ENCODE data around the gene STAC3. TPM values are rescaled to one million over a fixed set of nuclear protein-coding genes. Genes with fewer than 3 reads are reported as not detected.

STAC3 gene
- total and polyA plus RNA-seq, 2 of the 8 experiments (the other 6 are each of a cell fraction or from before 2014, with no cell fraction given) = 0.70 to 1.3 TPM

DNA sequence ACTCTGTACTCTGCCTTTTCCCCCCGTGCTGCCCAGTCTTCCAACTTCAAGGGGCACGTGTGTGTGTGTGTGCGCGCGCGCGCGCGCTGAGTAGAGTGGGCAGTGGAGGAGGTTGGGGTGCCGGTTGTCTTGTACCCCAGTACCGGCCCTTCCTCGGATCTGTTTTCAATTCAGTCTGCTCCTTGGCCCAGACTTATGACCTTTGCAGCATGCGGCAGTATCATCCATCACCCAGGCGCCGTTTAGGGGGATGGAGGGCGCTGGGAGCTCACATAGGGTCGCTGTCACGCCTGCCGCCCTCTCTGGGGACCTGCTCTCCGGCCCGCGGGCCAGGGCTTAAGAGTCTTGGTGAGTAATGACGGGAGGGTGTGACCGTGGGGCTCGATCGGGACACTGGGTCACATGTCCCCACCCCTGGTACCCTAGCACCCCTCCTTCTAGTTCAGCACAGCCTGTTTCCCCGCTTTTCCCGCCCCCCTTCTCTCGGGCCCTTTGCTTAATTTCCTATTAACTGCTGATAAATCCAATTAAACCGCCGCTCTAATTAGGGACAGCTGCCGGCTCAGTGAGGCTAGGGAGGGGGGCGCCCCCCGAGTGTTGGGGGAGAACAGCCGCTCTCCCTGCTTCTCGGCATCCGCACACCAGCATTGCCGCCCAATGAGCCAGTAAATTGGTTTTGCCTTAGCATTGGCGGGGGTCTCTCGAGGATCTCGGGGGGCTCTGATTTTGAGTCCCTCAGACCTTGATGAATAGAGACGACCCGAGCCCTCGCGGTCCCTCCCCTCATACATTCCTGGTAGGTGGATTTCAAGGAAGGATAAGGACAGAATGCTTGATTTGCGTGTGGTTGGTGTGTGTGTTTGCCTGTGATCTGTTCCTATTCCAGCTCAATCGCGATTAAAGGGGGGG lies 9.3 kb downstream of the STAC3 start:
- H3K23ac ChIP-seq (ENCODE audit: insufficient read length) = no peak overlapping the region
- no peak overlapping the region for H2AFZ ChIP-seq (ENCODE audit: low read length)
- H2BK20ac ChIP-seq (ENCODE audit: low read length) = no peak overlapping the region
- no peaks in the 10 kb centered on the region for H3K9me3 ChIP-seq (ENCODE audit: insufficient read depth in 2 of 2, low read depth in 1 of 2, low read length in 1 of 2)
- no peak overlapping the region for H3K14ac ChIP-seq (ENCODE audit: insufficient read length)
- no peaks in the 10 kb centered on the region for H3K36me3 ChIP-seq (ENCODE audit: control insufficient read depth in 2 of 4, insufficient read depth in 4 of 4, low read length in 3 of 4)
- no peak overlapping the region for H3K9ac ChIP-seq (replicated peaks in 1 of 4; ENCODE audit: extremely low read depth in 1 of 4, low read depth in 3 of 4, low read length in 3 of 4)
- H2BK15ac ChIP-seq (ENCODE audit: low read length) = peak overlapping the region; percentile 16; the same call in 1 of the 2 replicates
- H3K56ac ChIP-seq (replicated peaks; ENCODE audit: insufficient read length, low read depth, low read length) = no peak overlapping the region
- FAIRE-seq (no peak), DNase-seq (ENCODE audit: low read depth in 1 of 2, low spot score in 2 of 2) (no peak)
- H2BK12ac ChIP-seq (ENCODE audit: low read depth, low read length) = 0 out of 2 replicates have a peak overlapping the region, but pooled peaks have one; percentile 39
- no peak overlapping the region for H2BK120ac ChIP-seq (replicated peaks; ENCODE audit: low read depth, low read length)
- ChIA-PET CTCF (ENCODE audit: partially characterized antibody) (interaction anchor here (0.9 to 27.9 kb wide), 13 partner anchors 9 to 239 kb away, joined by 3 to 726 read pairs (median 9); partner anchors contain the start of genes GLI1, INHBE, NXPH4 and SHMT2), POLR2A (ENCODE audit: partially characterized antibody) (interaction anchor here (0.6 to 23.7 kb wide), 17 partner anchors 8 to 278 kb away, joined by 3 to 852 read pairs (median 4); partner anchors contain the start of genes INHBE, LRP1, NXPH4 and SHMT2)
- no peaks in the 10 kb centered on the region for H3K79me2 ChIP-seq (ENCODE audit: control insufficient read depth in 1 of 2, insufficient read depth in 2 of 2, low read length in 2 of 2)
- H4K8ac ChIP-seq (ENCODE audit: extremely low read depth, insufficient read depth, low read length) = no peak overlapping the region
- H3K4me2 ChIP-seq (ENCODE audit: insufficient read depth in 1 of 2, low read depth in 2 of 2, low read length in 2 of 2) = peak overlapping the region; percentile 89 to 91
- no peak overlapping the region for H4K91ac ChIP-seq (replicated peaks; ENCODE audit: insufficient read length, low read length)
- H3K4me3 ChIP-seq (ENCODE audit: extremely low read depth in 1 of 4, insufficient read depth in 2 of 4, low read depth in 3 of 4, low read length in 4 of 4) = peak overlapping the region in 2 of 4 experiments; percentile 1 to 67; a peak in 2 of 8 replicates
- peaks cover 52 to 71% (median 66%) of the 10 kb centered on the region in 4 experiments for H3K27me3 ChIP-seq (replicated peaks in 1 of 4; ENCODE audit: control insufficient read depth in 3 of 4, extremely low read depth in 1 of 4, insufficient read depth in 3 of 4, low read length in 3 of 4)
- no peak overlapping the region; the same call in 1 of the 2 replicates for H2AK5ac ChIP-seq (ENCODE audit: low read depth, low read length)
- peaks cover 9 to 11% of the 10 kb centered on the region in 2 experiments for H4K20me1 ChIP-seq (replicated peaks in 1 of 2; ENCODE audit: control insufficient read depth in 1 of 2, insufficient read depth in 2 of 2, low read length in 2 of 2)
- no peak overlapping the region for H4K5ac ChIP-seq (ENCODE audit: insufficient read length, low read depth, low read length)
- peaks cover 8 to 54% (median 32%) of the 10 kb centered on the region in 4 experiments for H3K4me1 ChIP-seq (replicated peaks in 1 of 4; ENCODE audit: control insufficient read depth in 3 of 4, insufficient read depth in 4 of 4, low read length in 3 of 4)
- 10% methylated on average over 44 of the region's 48 CpGs; no CpG with 5 or more reads in 1 of the 2 experiments for WGBS, 2 experiments (ENCODE audit: extremely low coverage in 1 of 2, insufficient coverage in 1 of 2, insufficient read length in 1 of 2, insufficient replicate concordance in 2 of 2, low coverage in 1 of 2, low lambda C conversion rate in 2 of 2, missing lambda C conversion rate in 1 of 2)
- peaks cover 26% of the 10 kb centered on the region for H3K23me2 ChIP-seq (ENCODE audit: low read depth, low read length)
- H3K18ac ChIP-seq (ENCODE audit: extremely low read depth, low read length) = no peak overlapping the region
- H3K79me1 ChIP-seq (ENCODE audit: low read depth, low read length) = no peaks in the 10 kb centered on the region
- H2BK5ac ChIP-seq (ENCODE audit: low read depth, low read length) = no peak overlapping the region
- no peak overlapping the region for H3K27ac ChIP-seq (ENCODE audit: low read depth, low read length)
- H3K4ac ChIP-seq (replicated peaks; ENCODE audit: insufficient read length, low read depth, low read length) = no peak overlapping the region
- TF ChIP-seq SIRT6 (IDR thresholded peaks at IDR 0.05; ENCODE audit: low read length) (no peak), KDM4A (IDR thresholded peaks at IDR 0.05; ENCODE audit: low read depth, low read length, severe bottlenecking) (no peak), EGR1 (IDR thresholded peaks at IDR 0.05; ENCODE audit: borderline replicate concordance, low read depth, low read length) (no peak), SP2 (IDR thresholded peaks at IDR 0.05; ENCODE audit: low read length) (no peak), ASH2L (IDR thresholded peaks at IDR 0.05; ENCODE audit: low read length) (no peak), POLR2AphosphoS5 (IDR thresholded peaks at IDR 0.05; ENCODE audit: low read depth, low read length) (no peak), CTBP2 (IDR thresholded peaks at IDR 0.05; ENCODE audit: borderline replicate concordance, insufficient read depth, insufficient read length, low read length) (peak; percentile 46), POLR2A (IDR thresholded peaks at IDR 0.05; ENCODE audit: control extremely low read depth in 1 of 2, low read depth in 2 of 2, low read length in 2 of 2) (no peak), EP300 (IDR thresholded peaks at IDR 0.05; ENCODE audit: borderline replicate concordance in 1 of 2, low read depth in 2 of 2, low read length in 2 of 2) (no peak), KDM1A (IDR thresholded peaks at IDR 0.05; ENCODE audit: borderline replicate concordance, low read length) (no peak), NRF1 (IDR thresholded peaks at IDR 0.05; ENCODE audit: low read depth, low read length) (no peak)
